ENCODE results near the gene FOXI3. TPM values are rescaled to one million over a fixed set of nuclear protein-coding genes. Genes with fewer than 3 reads are reported as not detected.

FOXI3 gene
- 18.3 and 19.2 TPM in 2 replicates for total RNA-seq (2021)
- long read RNA-seq, partial matches to known transcripts: 0 of 3 reads
- long read RNA-seq, other reads (novel, unspliced or antisense): 2 of 3 reads

GRCh38 chr2:88452565-88452905 lies at the start of gene FOXI3:
TSS of gene FOXI3 (minus strand) at chr2:88452693. CDS start at chr2:88452535, 158 bp downstream.
- Histone ChIP-seq H2BK15ac (ENCODE audit: low read depth, low read length) (no peak within 1 kb of the TSS), H4K91ac (ENCODE audit: insufficient read length, low read depth, low read length) (no peak within 1 kb of the TSS), H2BK12ac (ENCODE audit: insufficient read length, low read depth, low read length) (no peak within 1 kb of the TSS), H2BK20ac (ENCODE audit: low read depth, low read length, poor library complexity, severe bottlenecking) (no peak within 1 kb of the TSS), H3K4me1 (ENCODE audit: insufficient read depth, low read length) (no peaks in the 10 kb centered on the region), H2AFZ (ENCODE audit: low read length) (no peak within 1 kb of the TSS), H4K5ac (ENCODE audit: insufficient read length, low read depth, low read length) (no peak within 1 kb of the TSS), H4K20me1 (ENCODE audit: control insufficient read depth, insufficient read depth, insufficient read length) (no peaks in the 10 kb centered on the region), H3K56ac (ENCODE audit: insufficient read length, low read depth, low read length) (no peak within 1 kb of the TSS), H3K9ac (ENCODE audit: extremely low read depth, insufficient read length, low read length) (no peak within 1 kb of the TSS), H3K23ac (ENCODE audit: insufficient read length, low read depth, low read length) (no peak within 1 kb of the TSS), H3K27me3 (ENCODE audit: insufficient read depth, low read length) (peaks cover 12% of the 10 kb centered on the region; the same call in 1 of the 2 replicates), H2AK5ac (ENCODE audit: insufficient read length, low read length) (no peak within 1 kb of the TSS), H2BK5ac (ENCODE audit: insufficient read length, low read length) (no peak within 1 kb of the TSS), H3K4me2 (ENCODE audit: insufficient read depth, insufficient read length, low read length) (peak within 1 kb of the TSS; percentile 81), H3K18ac (ENCODE audit: insufficient read length, low read depth, low read length) (peak within 1 kb of the TSS; percentile 49), H3T11ph (ENCODE audit: low read length) (no peak within 1 kb of the TSS), H3K9me3 (ENCODE audit: control insufficient read depth, low read depth, low read length) (no peaks in the 10 kb centered on the region), H2BK120ac (ENCODE audit: low read depth, low read length, poor library complexity, severe bottlenecking) (no peak within 1 kb of the TSS), H3K79me1 (ENCODE audit: insufficient read depth, low read depth, low read length, poor library complexity, severe bottlenecking) (no peaks in the 10 kb centered on the region), H4K8ac (replicated peaks; ENCODE audit: insufficient read length, low read depth, low read length) (no peak within 1 kb of the TSS), H3K4ac (ENCODE audit: low read depth, low read length) (no peak within 1 kb of the TSS), H3K27ac (ENCODE audit: insufficient read length, low read depth, low read length) (no peak within 1 kb of the TSS), H3K14ac (ENCODE audit: insufficient read depth, low read length) (peak within 1 kb of the TSS; percentile 81; the same call in 1 of the 2 replicates), H3K79me2 (ENCODE audit: insufficient read depth, low read length) (0 out of 2 replicates have a peak, but pooled peaks cover 2% of the 10 kb centered on the region), H3K23me2 (ENCODE audit: insufficient read length, low read depth, low read length, poor library complexity, severe bottlenecking) (peaks cover 11% of the 10 kb centered on the region)
- no peaks in the 10 kb centered on the region for H3K9me3 Mint-ChIP-seq
- peak within 1 kb of the TSS in 2 of 3 experiments; percentile 48 to 53; a peak in 4 of 7 replicates for H3K27ac Mint-ChIP-seq
- H3K36me3 Mint-ChIP-seq (ENCODE audit: insufficient read depth in 1 of 3, low read depth in 3 of 3): peaks cover 4 to 23% (median 16%) of the 10 kb centered on the region in 3 experiments; a peak in 5 of 7 replicates
- peaks cover 38% of the 10 kb centered on the region for H3K27me3 Mint-ChIP-seq (ENCODE audit: low read depth)
- TF ChIP-seq, protein P1, sequence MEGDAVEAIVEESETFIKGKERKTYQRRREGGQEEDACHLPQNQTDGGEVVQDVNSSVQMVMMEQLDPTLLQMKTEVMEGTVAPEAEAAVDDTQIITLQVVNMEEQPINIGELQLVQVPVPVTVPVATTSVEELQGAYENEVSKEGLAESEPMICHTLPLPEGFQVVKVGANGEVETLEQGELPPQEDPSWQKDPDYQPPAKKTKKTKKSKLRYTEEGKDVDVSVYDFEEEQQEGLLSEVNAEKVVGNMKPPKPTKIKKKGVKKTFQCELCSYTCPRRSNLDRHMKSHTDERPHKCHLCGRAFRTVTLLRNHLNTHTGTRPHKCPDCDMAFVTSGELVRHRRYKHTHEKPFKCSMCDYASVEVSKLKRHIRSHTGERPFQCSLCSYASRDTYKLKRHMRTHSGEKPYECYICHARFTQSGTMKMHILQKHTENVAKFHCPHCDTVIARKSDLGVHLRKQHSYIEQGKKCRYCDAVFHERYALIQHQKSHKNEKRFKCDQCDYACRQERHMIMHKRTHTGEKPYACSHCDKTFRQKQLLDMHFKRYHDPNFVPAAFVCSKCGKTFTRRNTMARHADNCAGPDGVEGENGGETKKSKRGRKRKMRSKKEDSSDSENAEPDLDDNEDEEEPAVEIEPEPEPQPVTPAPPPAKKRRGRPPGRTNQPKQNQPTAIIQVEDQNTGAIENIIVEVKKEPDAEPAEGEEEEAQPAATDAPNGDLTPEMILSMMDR (conservative IDR thresholded peaks at IDR 0.05): no peak
- DNase-seq: peak; percentile 54
- H3K4me3 Mint-ChIP-seq: peak within 1 kb of the TSS; percentile 78 to 94
- peaks cover 24 to 37% of the 10 kb centered on the region in 2 experiments for H3K4me1 Mint-ChIP-seq
- WGBS (ENCODE audit: extremely low coverage, insufficient read length, low lambda C conversion rate): no CpG with 5 or more reads among the region's 48 CpGs

Measured in H9 (cell line).